ENCODE data around the gene MMP23B. TPM values are rescaled to one million over a fixed set of nuclear protein-coding genes. Genes with fewer than 3 reads are reported as not detected.
A peak's percentile ranks its signal among the peaks of the same experiment; 100 is the strongest.
"Not testable (repeated sequence)": the region's sequence is repeated elsewhere in the genome, so short reads cannot be mapped to it uniquely, and the experiment has no call there.

Gene MMP23B
- total RNA-seq, 8 experiments from 2014 or later = 1.3 to 11.8 (median 2.5) TPM

DNA sequence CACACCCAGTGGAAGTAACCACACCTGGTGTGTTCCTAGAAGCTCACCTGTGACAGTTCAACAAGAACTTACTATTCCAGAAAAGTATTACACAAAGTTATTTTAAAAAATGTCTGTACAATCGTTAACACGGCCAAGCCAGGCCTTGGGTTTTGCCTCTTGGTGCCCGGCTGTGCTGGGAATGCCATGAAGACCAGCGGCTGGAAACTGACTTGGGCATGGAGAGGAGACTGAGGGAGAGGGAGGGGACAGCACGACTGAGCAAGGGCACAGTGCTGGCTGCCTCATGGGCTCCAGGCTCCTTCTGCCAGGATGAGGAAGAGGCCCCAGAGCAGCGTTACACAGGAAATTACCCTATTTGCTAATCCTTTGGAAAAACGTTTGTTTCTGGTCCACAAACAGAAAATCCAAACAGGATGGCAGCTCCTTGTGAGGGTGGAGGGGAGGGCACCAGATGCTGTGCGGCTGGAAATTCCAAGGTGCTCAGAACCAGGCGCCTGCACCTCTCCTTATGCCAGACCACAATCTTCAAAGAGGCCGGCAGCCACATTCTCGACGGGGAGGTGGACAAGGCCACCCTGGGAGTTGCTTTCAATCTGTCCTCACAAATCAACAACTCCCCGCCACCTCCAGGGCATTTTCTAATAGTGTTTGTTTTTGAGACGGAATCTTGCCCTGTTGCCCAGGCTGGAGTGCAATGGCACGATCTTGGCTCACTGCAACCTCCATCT lies 31.0 kb downstream of the MMP23B start:
- in situ Hi-C loops (cut with MboI; ENCODE audit: low pct_unique_long_range_greater_than_20kb in 2 of 9, low sequenced_read_pairs in 9 of 9, unreplicated experiment in 9 of 9); H3K27ac ChIP-seq; H3K4me1 ChIP-seq (replicated peaks in 1 of 2); H3K4me3 ChIP-seq: not testable (repeated sequence)
- 0 to 83% (median 78%) methylated on average over 1 to 12 of the region's 15 CpGs; no CpG with 5 or more reads in 6 of the 10 experiments for WGBS, 10 experiments
- ATAC-seq (replicated peaks in 6 of 8) = peak in 2 of 8 experiments; percentile 2 to 6

DNA sequence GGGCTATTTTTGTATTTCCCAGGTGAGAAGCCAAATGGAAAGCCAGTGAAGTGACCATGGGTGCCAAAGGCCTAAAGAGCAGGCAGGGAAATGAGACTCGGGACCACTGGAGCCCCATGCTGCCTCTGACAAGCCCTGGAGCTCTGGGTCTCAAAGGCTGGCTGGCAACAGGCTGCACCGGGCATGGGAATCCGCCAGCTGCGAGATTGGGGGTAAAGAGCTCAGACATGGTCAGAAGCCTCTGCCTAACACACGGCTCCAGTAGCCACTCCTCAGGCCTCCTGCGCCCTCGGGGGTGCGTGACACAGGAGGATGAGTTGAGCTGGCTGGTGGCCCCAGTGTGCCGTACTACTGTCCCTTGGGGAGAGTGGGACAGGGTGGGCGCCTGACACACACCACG lies 32.3 kb downstream of the MMP23B start:
- H3K4me3 ChIP-seq; H3K4me1 ChIP-seq (replicated peaks in 1 of 2); H3K27ac ChIP-seq; in situ Hi-C loops (cut with MboI; ENCODE audit: low pct_unique_long_range_greater_than_20kb in 2 of 9, low sequenced_read_pairs in 9 of 9, unreplicated experiment in 9 of 9): not testable (repeated sequence)
- WGBS, 10 experiments = no CpG with 5 or more reads among the region's 11 CpGs
- ATAC-seq (replicated peaks in 6 of 8) = peak in 3 of 8 experiments; percentile 1 to 12 (median 7)

DNA sequence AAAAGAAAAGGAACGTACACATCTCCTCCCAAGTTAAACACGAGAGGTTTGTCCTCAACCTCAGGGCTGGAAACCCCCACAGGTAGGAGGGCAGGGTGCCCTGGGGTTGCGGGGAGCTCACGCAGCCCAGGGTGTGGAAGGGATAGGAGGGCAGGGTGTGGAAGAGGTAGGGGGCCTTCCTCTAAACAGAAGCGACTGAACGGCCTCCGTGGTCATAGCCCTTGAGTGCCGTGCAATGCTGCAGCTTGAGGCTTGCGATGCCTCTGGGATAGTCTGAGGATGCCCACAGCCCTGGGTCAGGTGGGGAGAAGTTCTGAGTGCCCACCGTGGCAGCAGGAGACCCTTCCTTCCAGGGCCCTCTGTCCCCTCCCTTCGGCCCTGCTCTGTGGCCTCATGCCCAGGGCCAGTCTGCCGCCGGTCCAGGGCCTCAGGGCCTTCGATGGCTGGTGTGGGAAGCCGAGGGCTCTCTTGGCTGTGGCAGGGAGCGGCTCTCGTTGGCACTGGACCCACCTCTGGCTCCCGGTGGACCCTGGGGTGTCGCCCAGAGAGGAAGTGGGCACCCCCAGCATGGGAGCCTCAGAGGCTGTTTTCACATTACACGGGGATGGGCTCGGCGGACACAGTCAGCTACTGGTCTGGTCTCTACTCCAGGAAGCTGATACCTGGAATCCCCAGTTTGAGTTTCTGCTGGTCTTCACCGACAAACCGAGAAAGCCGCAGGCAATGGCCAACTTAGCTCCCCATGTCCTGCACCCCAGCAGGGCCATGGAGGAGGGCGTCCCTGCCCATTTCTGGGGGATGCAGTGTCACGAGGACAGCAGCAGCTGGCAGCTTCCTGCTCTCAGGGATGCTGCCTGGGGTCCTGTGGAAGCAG lies 33.2 kb downstream of the MMP23B start:
- in situ Hi-C loops (cut with MboI; ENCODE audit: low pct_unique_long_range_greater_than_20kb in 2 of 9, low sequenced_read_pairs in 9 of 9, unreplicated experiment in 9 of 9) = no loop called here
- Histone ChIP-seq H3K27ac (no peak overlapping the region), H3K4me3 (no peak overlapping the region), H3K4me1 (replicated peaks in 1 of 2) (no peaks in the 10 kb centered on the region)
- peak in 4 of 8 experiments; percentile 6 to 20 (median 17) for ATAC-seq (replicated peaks in 6 of 8)
- WGBS, 10 experiments = 90 to 100% (median 94%) methylated on average over 1 to 21 of the region's 27 CpGs; no CpG with 5 or more reads in 4 of the 10 experiments

DNA sequence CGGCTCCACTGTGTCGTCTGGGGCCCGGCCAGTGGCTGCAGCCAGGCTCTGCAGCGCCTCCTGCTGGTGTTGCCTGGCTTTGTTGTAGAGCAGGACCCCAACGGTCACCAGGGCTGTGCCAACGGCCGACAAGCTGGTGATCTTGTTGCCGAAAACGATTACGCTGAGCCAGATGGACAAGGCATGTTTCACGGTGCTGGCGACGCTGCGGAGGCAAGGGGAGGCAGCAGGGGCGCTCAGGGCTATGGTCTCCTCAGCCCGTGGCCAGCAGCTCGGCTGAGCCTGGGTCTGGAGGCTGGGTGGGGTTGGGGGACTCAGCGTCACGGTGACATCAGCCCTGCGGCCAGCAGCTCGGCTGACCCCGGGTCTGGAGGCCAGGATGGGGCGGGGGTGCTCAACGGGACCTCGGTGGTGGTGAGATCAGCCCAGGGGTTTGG lies 33.9 kb downstream of the MMP23B start:
- in situ Hi-C loops (cut with MboI; ENCODE audit: low pct_unique_long_range_greater_than_20kb in 2 of 9, low sequenced_read_pairs in 9 of 9, unreplicated experiment in 9 of 9) = no loop called here
- ATAC-seq (replicated peaks in 6 of 8) = peak in 4 of 8 experiments; percentile 10 to 42 (median 26)

DNA sequence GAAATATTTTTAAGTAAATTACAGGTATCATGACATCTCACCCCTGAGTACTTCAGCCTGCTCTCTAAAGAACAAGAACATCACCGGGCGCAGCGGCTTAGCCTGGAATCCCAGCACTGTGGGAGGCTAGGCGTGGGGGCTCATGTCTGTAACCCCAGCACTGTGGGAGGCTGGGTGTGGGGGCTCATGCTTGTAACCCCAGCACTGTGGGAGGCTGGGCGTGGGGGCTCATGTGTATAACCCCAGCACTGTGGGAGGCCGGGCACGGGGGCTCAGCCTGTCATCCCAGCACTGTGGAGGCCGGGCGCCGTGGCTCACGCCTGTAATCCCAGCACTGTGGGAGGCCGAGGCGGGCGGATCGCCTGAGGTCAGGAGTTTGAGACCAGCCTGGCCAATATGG lies 34.6 kb downstream of the MMP23B start:
- peak in 2 of 8 experiments; percentile 13 to 19 for ATAC-seq (replicated peaks in 6 of 8)
- WGBS, 10 experiments = 80 to 100% (median 100%) methylated on average over 1 to 4 of the region's 15 CpGs; no CpG with 5 or more reads in 5 of the 10 experiments
- in situ Hi-C loops (cut with MboI; ENCODE audit: low pct_unique_long_range_greater_than_20kb in 2 of 9, low sequenced_read_pairs in 9 of 9, unreplicated experiment in 9 of 9) = no loop called here

More for the DNA sequence above, 33.9 kb downstream of the MMP23B start:
- Histone ChIP-seq H3K4me3 (no peak overlapping the region), H3K4me1 (replicated peaks in 1 of 2) (no peaks in the 10 kb centered on the region), H3K27ac (no peak overlapping the region)
- WGBS, 10 experiments = 80 to 100% (median 83%) methylated on average over 3 to 13 of the region's 25 CpGs; no CpG with 5 or more reads in 6 of the 10 experiments

DNA sequence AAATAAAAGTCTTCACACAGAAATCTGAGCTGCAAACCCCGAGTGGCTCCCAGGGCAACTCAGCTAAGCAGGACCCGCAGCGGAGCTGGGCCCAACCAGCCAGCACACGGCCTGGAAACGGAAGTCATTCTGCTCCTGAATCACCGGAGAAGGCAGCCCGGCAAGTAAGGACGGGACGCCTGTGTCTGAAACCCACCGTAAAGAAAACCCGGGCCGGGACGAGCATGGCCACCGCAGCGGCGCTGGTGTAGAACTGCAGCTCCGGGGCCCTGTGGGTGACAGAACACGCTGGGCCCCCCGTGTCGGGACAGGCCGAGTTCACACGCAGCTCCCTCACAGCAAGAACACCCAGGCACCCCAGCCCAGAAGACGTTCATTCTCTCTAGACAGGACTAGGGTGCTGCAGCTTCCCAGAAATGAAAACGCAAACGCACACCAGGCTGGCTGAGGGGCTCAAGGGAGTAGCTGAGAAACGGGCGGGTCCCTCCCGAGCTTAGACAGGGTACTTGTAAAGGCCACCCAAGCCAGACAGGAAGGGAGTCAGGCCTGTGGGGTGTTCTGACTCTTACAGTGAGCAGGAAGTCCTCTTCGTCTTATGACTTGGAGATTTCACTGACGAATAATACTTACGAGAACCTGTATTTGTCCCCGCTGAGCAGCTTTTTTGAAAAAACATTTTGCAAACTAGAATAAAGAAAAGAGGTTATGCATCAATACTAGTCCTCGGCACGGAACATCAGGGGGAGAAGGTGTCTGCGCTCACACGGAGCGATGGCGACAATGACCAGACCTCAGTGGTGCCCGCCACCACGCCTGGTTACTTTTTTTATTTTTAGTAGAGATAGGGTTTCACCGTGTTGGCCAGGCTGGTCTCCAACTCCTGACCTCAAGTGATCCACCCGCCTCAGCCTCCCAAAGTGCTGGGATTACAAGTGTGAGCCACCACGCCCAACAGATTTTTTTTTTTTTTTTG lies 37.8 kb downstream of the MMP23B start:
- in situ Hi-C loops (cut with MboI; ENCODE audit: low pct_unique_long_range_greater_than_20kb in 2 of 9, low sequenced_read_pairs in 9 of 9, unreplicated experiment in 9 of 9) = no loop called here
- no peak overlapping the region for H3K4me3 ChIP-seq
- no peak for ATAC-seq (replicated peaks in 6 of 8)
- H3K27ac ChIP-seq = no peak overlapping the region
- no peaks in the 10 kb centered on the region for H3K4me1 ChIP-seq (replicated peaks in 1 of 2)
- WGBS, 10 experiments = 91 to 100% (median 96%) methylated on average over 4 to 38 of the region's 43 CpGs; no CpG with 5 or more reads in 2 of the 10 experiments

More for the DNA sequence above, 34.6 kb downstream of the MMP23B start:
- Histone ChIP-seq H3K27ac (no peak overlapping the region), H3K4me1 (replicated peaks in 1 of 2) (no peaks in the 10 kb centered on the region), H3K4me3 (no peak overlapping the region)

DNA sequence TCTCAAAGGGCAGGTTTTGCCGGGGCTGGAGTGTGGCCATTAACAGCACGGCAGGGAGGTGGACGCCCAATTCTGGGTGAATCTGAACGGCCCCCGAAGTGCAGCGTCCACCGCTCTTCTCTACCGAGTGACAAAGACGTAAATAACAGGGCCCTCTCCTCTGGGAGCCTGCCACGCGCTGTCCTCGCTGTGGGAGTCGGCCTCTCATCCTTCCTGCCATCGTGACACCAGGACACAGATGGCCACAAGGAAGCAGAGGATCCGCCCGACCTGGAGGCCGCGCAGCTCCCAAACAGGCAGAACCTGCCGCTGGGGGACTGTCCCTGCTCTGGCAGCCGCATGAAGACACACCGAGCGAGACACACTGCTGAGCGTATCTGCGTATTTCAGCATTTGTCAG lies 38.9 kb downstream of the MMP23B start:
- in situ Hi-C loops (cut with MboI; ENCODE audit: low pct_unique_long_range_greater_than_20kb in 2 of 9, low sequenced_read_pairs in 9 of 9, unreplicated experiment in 9 of 9) = no loop called here
- no peak overlapping the region for H3K27ac ChIP-seq
- ATAC-seq (replicated peaks in 6 of 8) = no peak
- WGBS, 10 experiments = 60 to 100% (median 91%) methylated on average over 1 to 24 of the region's 24 CpGs; no CpG with 5 or more reads in 3 of the 10 experiments
- H3K4me3 ChIP-seq = no peak overlapping the region
- H3K4me1 ChIP-seq (replicated peaks in 1 of 2) = no peaks in the 10 kb centered on the region

DNA sequence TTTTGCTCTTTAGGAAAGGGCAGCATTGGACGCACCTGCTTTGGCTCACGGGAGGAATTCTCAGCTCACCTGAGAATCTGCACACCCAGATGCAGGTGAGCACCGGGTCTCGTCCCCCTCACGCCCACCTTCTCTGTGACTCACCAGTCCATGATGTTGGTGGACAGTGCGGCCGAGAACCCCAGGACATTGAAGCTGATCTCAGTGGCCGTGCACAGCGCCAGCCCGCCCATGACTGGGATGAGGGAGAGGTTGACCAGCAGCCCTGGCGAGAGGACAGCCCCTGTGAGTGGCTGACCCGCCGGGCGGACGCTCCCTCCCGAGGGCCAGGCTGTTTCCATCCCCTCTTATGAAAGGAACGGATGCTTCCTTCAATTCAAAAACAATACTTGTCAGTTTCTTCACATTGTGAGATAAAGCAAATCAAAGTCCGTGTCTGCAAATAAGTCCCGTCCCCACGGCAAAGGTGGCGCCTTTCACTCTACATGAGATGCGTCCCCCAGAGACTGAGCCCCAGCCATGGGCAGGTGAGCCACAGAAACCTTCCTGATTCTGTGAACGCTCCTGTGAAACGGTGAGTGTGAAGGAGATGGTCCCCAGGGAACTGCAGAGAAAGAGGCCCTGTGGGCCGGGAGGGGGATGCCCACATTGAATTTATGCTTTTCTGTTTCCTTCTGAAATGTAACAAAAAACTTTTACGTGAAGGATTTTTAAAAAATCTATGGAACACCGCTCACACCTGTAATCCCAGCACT lies 39.6 kb downstream of the MMP23B start:
- in situ Hi-C loops (cut with MboI; ENCODE audit: low pct_unique_long_range_greater_than_20kb in 2 of 9, low sequenced_read_pairs in 9 of 9, unreplicated experiment in 9 of 9) = no loop called here
- Histone ChIP-seq H3K27ac (peak overlapping the region in 1 of 2 donors; percentile 30), H3K4me1 (replicated peaks in 1 of 2) (no peaks in the 10 kb centered on the region), H3K4me3 (no peak overlapping the region)
- ATAC-seq (replicated peaks in 6 of 8) = no peak
- 63 to 100% (median 88%) methylated on average over 1 to 23 of the region's 27 CpGs; no CpG with 5 or more reads in 1 of the 10 experiments for WGBS, 10 experiments

DNA sequence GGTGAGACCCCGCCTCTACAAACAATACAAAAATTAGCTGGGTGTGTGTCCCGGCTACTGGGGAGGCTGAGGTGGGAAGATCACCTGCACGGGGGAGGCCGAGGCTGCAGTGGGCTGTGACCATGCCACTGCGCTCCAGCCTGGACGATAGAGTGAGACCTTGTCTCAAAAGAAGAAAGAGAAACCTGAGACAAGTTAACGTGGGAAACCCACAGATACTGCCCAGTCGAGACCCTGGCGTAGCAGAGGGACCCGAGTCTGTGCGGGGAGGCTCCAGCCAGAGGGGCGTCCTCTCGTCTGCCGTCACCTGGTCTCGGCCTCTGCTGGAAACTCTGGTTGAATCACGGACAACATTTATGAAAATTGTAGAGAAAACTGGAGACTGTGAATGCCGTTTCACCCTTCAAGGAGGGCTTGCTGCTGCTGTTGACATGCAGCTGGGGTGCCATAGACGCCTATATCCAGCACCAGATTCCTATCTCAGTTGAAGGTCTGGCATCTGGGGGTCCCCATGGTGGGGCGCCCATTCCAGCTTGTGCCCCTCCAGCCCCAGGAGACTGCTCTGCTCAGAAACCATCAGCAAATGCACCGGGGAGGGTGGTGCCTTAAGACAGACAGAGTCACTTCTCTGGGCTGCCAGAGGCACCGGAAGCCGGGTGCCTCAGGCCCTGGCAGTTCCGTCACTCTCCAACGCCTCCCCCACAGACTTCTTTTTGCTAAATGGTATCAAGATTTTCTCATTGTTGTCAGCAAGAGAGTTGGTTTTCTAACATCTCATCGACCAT lies 40.4 kb downstream of the MMP23B start:
- ATAC-seq (replicated peaks in 6 of 8) = no peak
- Histone ChIP-seq H3K4me1 (replicated peaks in 1 of 2) (no peaks in the 10 kb centered on the region), H3K27ac (no peak overlapping the region), H3K4me3 (no peak overlapping the region)
- 89 to 100% (median 92%) methylated on average over 1 to 21 of the region's 25 CpGs; no CpG with 5 or more reads in 2 of the 10 experiments for WGBS, 10 experiments
- in situ Hi-C loops (cut with MboI; ENCODE audit: low pct_unique_long_range_greater_than_20kb in 2 of 9, low sequenced_read_pairs in 9 of 9, unreplicated experiment in 9 of 9) = no loop called here

DNA sequence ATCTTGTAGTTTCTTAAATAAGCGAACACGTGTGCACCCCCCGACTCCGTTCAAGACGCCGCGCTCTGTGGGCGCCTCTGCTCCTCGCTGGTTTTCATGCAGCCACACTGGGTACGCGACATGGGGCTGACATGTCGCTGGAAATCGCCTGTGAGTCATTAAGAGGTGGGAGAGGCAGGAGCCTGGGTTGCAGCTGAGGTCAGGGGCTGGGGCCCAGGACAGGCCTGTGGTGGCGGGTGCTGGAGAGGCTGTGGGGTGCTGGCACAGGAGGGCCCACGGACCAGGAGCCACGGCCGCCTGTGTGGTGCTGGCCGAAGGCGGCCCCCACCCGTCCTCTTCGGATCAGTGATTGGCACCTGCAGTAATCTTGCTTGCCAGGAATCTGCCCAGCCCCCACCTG lies 42.8 kb downstream of the MMP23B start:
- peak in 2 of 8 experiments; percentile 22 to 32 for ATAC-seq (replicated peaks in 6 of 8)
- in situ Hi-C loops (cut with MboI; ENCODE audit: low pct_unique_long_range_greater_than_20kb in 2 of 9, low sequenced_read_pairs in 9 of 9, unreplicated experiment in 9 of 9); H3K4me1 ChIP-seq (replicated peaks in 1 of 2); H3K27ac ChIP-seq; H3K4me3 ChIP-seq: not testable (repeated sequence)
- 76% methylated on average over 5 of the region's 21 CpGs; no CpG with 5 or more reads in 9 of the 10 experiments for WGBS, 10 experiments

DNA sequence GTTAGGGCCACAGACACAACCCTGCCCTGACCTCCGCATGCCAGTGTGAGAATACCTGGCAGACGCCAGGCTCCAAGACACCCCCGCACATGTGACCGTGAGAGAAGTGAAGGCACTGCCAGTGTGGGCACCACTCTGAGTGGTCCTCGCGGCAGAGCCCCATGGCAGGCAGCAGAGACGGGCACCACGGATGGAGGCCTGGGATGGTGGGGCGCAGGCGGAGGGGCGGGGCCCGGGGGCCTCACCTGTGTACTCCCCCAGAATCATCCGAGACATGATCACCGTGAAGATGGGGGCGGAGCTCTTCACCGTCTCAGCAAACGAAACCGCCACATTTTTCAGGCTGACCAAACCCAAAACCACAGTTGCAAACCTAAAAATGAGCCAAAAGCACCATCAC lies 43.2 kb downstream of the MMP23B start:
- ATAC-seq (replicated peaks in 6 of 8) = peak in 4 of 8 experiments; percentile 13 to 29 (median 18)
- H3K4me1 ChIP-seq (replicated peaks in 1 of 2); in situ Hi-C loops (cut with MboI; ENCODE audit: low pct_unique_long_range_greater_than_20kb in 2 of 9, low sequenced_read_pairs in 9 of 9, unreplicated experiment in 9 of 9); H3K4me3 ChIP-seq; H3K27ac ChIP-seq: not testable (repeated sequence)
- WGBS, 10 experiments = no CpG with 5 or more reads among the region's 18 CpGs
